ENCODE measurements around the gene OSBP2.

OSBP2 gene

GRCh38 chr22:30947173-30947815, 252.6 kb downstream of the OSBP2 start:
- peak; percentile 75 for DNase-seq

GRCh38 chr22:30947816-30948454, 253.3 kb downstream of the OSBP2 start:
- DNase-seq, result no peak

- no peak for DNase-seq
Observed at GRCh38 chr22:30948930-30949342, 254.3 kb downstream of the OSBP2 start.

GRCh38 chr22:30949934-30950660, 255.4 kb downstream of the OSBP2 start:
- no peak for DNase-seq

GRCh38 chr22:30953206-30953605, 258.5 kb downstream of the OSBP2 start:
- no peak for DNase-seq

- DNase-seq, result no peak
Observed at GRCh38 chr22:30955153-30955552, 260.5 kb downstream of the OSBP2 start.

All from islet precursor cell (in vitro differentiated cells).